ENCODE data around the gene SH3D19.

Gene SH3D19

GRCh38 chr4:151184523-151185458 lies 140.6 kb downstream of the SH3D19 start:
- DNase-seq, result no peak

DNA sequence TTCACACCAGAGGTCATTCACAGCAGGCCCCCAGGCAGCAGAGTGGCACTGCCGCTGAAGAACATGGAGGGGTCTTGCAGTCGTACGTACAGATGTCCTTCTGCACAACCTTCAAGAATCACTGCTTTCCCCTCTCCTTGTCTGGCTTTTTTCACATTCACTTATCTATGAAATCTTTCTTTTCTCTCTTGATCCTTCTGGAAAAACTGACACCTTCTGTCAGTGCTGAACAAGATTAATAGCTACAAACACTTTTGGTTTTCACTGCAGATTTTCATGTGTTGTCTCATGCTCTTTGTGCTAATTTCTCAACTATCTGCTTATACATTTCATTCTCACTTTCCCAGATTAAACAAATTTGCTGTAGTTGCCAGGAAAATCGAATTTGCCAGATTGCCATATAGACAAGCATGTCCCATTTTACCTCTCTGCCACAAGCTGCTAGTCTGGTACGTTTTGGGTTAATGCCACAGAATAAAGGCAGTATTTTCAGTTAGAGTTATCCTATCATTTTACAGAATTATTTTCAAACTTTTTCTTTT lies 142.9 kb downstream of the SH3D19 start:
- no peak for DNase-seq

GRCh38 chr4:151176685-151177084 lies 148.7 kb downstream of the SH3D19 start:
- no peak for DNase-seq

GRCh38 chr4:151175754-151176631 lies 149.4 kb downstream of the SH3D19 start:
- DNase-seq, result no peak

GRCh38 chr4:151175233-151175632 lies 150.2 kb downstream of the SH3D19 start:
- no peak for DNase-seq

GRCh38 chr4:151174784-151175183 lies 150.6 kb downstream of the SH3D19 start:
- no peak for DNase-seq

DNA sequence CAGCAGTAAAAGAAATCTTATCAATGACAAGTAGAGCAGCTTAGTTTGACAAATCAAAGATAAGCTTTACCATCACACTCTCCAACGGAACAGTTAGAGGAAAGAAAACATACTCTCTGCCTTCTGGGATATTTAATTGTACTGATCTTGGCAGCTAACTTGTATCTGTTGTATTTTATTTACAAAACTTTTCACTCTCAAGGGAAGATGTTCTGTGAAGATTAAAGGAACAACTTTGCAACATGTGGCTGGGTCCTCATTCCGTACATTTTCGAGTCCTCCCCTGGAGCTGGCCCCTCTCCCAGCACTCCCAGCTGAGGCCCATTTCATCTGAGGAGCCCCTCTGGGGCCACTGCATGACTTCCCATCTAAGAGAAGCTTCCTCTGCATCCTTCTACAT lies 151.5 kb downstream of the SH3D19 start:
- DNase-seq, result no peak

DNA sequence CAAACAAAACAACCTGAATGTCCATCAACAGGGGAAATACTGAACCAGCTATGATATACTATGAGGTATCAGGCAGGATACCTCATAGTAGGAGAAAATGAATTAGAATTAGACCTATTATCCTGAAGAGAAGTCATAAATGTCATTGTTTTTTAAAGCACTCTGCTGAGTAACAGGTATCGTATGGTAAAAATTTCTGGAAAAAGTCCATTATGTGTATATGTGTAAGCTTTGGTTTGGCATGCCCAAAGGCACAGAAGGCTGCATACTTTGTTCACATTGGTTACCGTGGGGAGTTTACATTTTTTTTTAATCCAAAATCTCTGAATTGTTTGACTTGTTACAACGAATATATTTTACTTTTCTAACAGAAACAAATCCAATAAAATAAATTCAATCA lies 155.5 kb downstream of the SH3D19 start:
- DNase-seq, result no peak

DNA sequence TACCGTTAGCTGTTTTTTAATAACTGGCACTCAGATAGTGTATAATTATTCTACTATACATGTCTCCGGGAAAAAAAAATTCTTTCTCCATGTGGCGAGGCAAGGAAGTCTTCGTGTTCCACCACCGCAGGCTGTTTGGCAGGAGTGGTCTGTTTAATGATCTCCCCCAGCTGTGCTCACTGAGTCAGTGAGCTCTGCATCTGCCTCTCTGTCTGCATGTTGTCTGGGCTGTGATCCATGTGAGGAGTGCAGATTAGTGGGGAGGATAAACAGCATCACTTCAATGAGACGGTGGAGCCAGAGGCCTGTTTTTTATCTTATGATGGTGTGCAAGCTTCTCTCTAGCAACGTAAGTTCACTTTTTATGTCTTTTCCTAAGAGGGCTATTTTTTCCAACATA lies 156.2 kb downstream of the SH3D19 start:
- no peak for DNase-seq

GRCh38 chr4:151167561-151167960 lies 157.8 kb downstream of the SH3D19 start:
- DNase-seq, result no peak

DNA sequence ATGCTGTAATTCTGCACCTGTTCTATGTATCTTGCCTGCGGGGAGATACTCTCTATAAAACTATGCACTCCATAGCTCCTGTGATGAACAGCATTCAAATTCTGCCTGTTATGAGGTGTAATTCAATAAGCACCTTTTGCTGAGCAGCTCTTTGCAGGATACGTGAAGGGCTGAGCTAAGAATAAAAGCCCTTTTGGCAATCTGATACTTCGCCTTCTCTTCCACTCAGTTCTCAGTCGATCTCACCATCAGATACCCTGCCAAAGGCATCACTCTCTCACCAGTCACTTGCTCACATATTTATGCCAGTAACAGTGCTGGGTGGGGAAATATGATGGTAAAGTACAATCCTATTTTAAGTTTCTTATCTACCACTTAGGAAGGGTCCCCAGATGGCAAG lies 158.8 kb downstream of the SH3D19 start:
- no peak for DNase-seq

- DNase-seq, result no peak
These were observed 160.0 kb downstream of the SH3D19 start for GRCh38 chr4:151165205-151166000.

- no peak for DNase-seq
These were observed 161.6 kb downstream of the SH3D19 start for GRCh38 chr4:151163855-151164254.

DNA sequence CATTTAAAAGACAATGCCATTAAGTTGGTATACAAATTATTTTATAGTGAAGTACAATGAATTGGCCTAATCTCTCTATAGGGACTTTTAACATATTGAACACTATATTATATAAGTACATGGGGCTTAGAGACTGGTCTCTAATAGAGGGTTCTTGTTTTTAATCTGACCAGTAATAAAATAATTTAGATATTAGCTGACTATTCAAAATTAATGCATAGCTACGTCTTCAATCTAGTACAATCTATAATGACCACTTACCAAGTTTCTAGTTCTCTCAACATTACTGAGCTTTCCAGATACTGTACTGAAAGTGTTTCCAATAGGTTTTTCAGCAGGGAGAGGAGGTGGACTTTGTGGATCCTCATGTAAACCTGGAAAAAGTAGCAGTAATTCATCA lies 166.4 kb downstream of the SH3D19 start:
- DNase-seq, result no peak

GRCh38 chr4:151157543-151157942 lies 167.9 kb downstream of the SH3D19 start:
- DNase-seq, result no peak

GRCh38 chr4:151153585-151153984 lies 171.8 kb downstream of the SH3D19 start:
- no peak for DNase-seq

- no peak for DNase-seq
These were observed 173.4 kb downstream of the SH3D19 start for GRCh38 chr4:151152028-151152427.

- DNase-seq, result no peak
These were observed 174.4 kb downstream of the SH3D19 start for GRCh38 chr4:151150821-151151580.

GRCh38 chr4:151148261-151148660 lies 177.1 kb downstream of the SH3D19 start:
- DNase-seq, result no peak

DNA sequence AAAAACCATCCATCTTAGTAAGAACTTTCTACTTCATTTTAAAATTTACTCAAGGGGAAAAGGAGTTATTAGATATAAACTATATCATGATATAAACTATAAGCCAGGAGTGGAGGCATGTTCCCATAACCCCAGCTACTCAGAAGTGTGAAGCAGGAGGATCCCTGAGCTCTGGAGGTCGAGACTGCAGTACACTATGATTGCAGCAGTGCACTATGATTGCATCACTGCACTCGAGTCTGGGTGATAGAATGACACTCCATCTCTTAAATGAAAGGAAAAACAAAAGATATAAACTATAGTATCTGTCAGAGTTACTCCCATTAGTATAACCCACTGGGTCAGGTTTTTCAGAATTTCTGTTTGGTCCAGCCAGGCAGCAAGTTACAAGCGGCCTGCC lies 178.4 kb downstream of the SH3D19 start:
- DNase-seq, result no peak

GRCh38 chr4:151144329-151145072 lies 180.9 kb downstream of the SH3D19 start:
- no peak for DNase-seq
